ENCODE data around the gene CMTM8. TPM values are rescaled to one million over a fixed set of nuclear protein-coding genes. Genes with fewer than 3 reads are reported as not detected.

CMTM8 gene
- total RNA-seq, 2 experiments from 2014 or later: 6.4 to 6.9 TPM

GRCh38 chr3:32296251-32297204 lies 58.0 kb downstream of the CMTM8 start:
- ChIA-PET CTCF (interaction anchor here (0.6 to 4.5 kb wide), 23 partner anchors 8 to 277 kb away, joined by 3 to 50 read pairs (median 7); no protein-coding TSS in a partner anchor), POLR2A (interaction anchor here (1.3 kb wide), 1 partner anchor 10 kb away, joined by 3 read pairs; no protein-coding TSS in a partner anchor)
- TF ChIP-seq CTCF (IDR thresholded peaks at IDR 0.05): peak; percentile 88
- H3K36me3 Mint-ChIP-seq (ENCODE audit: low read depth): no peaks in the 10 kb centered on the region
- intact Hi-C loops (cut with micrococcal nuclease): loop anchor here (5.0 kb wide), 1 partner anchor 36 kb away; no protein-coding TSS in a partner anchor
- ATAC-seq (peak; percentile 81), DNase-seq (peak; percentile 72)
- H3K4me3 Mint-ChIP-seq: no peak overlapping the region
- no peaks in the 10 kb centered on the region for H3K27me3 Mint-ChIP-seq
- peak overlapping the region; percentile 55 for H3K27ac Mint-ChIP-seq
- H3K4me1 Mint-ChIP-seq (ENCODE audit: low read depth): peaks cover 16% of the 10 kb centered on the region
- no peaks in the 10 kb centered on the region for H3K9me3 Mint-ChIP-seq

- intact Hi-C loops (cut with micrococcal nuclease): loop anchor here (5.0 kb wide), 1 partner anchor 35 kb away; no protein-coding TSS in a partner anchor
- ATAC-seq: peak; percentile 70
- TF ChIP-seq CTCF (IDR thresholded peaks at IDR 0.05): no peak
- ChIA-PET POLR2A (no interaction called here), CTCF (interaction anchor here (0.7 to 4.5 kb wide), 22 partner anchors 8 to 278 kb away, joined by 3 to 50 read pairs (median 4); no protein-coding TSS in a partner anchor)
- peaks cover 21% of the 10 kb centered on the region for H3K4me1 Mint-ChIP-seq (ENCODE audit: low read depth)
- H3K27ac Mint-ChIP-seq: peak overlapping the region; percentile 66
- no peaks in the 10 kb centered on the region for H3K27me3 Mint-ChIP-seq
- peak; percentile 26 for DNase-seq
- H3K36me3 Mint-ChIP-seq (ENCODE audit: low read depth): no peaks in the 10 kb centered on the region
- H3K9me3 Mint-ChIP-seq: no peaks in the 10 kb centered on the region
- no peak overlapping the region for H3K4me3 Mint-ChIP-seq
Measured at GRCh38 chr3:32297366-32297765, 58.9 kb downstream of the CMTM8 start.

- ChIA-PET POLR2A (interaction anchor here (0.6 to 0.8 kb wide), 2 partner anchors 22 to 39 kb away, joined by 3 read pairs; no protein-coding TSS in a partner anchor), CTCF (interaction anchor here (0.6 to 1.2 kb wide), 2 partner anchors 9 to 74 kb away, joined by 3 to 5 read pairs; no protein-coding TSS in a partner anchor)
- TF ChIP-seq CTCF (IDR thresholded peaks at IDR 0.05): no peak
- intact Hi-C loops (cut with micrococcal nuclease): no loop called here
- Mint-ChIP-seq H3K36me3 (ENCODE audit: low read depth) (no peaks in the 10 kb centered on the region), H3K4me1 (ENCODE audit: low read depth) (peaks cover 37% of the 10 kb centered on the region), H3K27ac (no peak overlapping the region), H3K9me3 (no peaks in the 10 kb centered on the region), H3K27me3 (no peaks in the 10 kb centered on the region), H3K4me3 (no peak overlapping the region)
- ATAC-seq: no peak
- no peak for DNase-seq
Measured at GRCh38 chr3:32301426-32301825, 62.9 kb downstream of the CMTM8 start.

GRCh38 chr3:32302601-32303398 lies 64.3 kb downstream of the CMTM8 start:
- Mint-ChIP-seq H3K4me3 (peak overlapping the region; percentile 43), H3K27ac (peak overlapping the region; percentile 77), H3K9me3 (no peaks in the 10 kb centered on the region), H3K27me3 (no peaks in the 10 kb centered on the region), H3K4me1 (ENCODE audit: low read depth) (peaks cover 29% of the 10 kb centered on the region), H3K36me3 (ENCODE audit: low read depth) (no peaks in the 10 kb centered on the region)
- POLR2A ChIA-PET: no interaction called here
- CTCF ChIA-PET: interaction anchor here (0.7 to 2.2 kb wide), 4 partner anchors 11 to 165 kb away, joined by 3 to 8 read pairs (median 5); no protein-coding TSS in a partner anchor
- intact Hi-C loops (cut with micrococcal nuclease): no loop called here
- ATAC-seq: no peak
- DNase-seq: no peak
- TF ChIP-seq CTCF (IDR thresholded peaks at IDR 0.05): no peak
